HG03066 (cell line): ENCODE measurements around the gene HEXIM1.

Experiments
- ATAC-seq: cut with Tn5 transposase; IDR thresholded peaks from one replicate; pipeline ENCODE4 v1.9.1; 2021; ENCODE audit warnings: low read depth; ENCODE audit not compliant: unreplicated experiment

HEXIM1 gene

DNA sequence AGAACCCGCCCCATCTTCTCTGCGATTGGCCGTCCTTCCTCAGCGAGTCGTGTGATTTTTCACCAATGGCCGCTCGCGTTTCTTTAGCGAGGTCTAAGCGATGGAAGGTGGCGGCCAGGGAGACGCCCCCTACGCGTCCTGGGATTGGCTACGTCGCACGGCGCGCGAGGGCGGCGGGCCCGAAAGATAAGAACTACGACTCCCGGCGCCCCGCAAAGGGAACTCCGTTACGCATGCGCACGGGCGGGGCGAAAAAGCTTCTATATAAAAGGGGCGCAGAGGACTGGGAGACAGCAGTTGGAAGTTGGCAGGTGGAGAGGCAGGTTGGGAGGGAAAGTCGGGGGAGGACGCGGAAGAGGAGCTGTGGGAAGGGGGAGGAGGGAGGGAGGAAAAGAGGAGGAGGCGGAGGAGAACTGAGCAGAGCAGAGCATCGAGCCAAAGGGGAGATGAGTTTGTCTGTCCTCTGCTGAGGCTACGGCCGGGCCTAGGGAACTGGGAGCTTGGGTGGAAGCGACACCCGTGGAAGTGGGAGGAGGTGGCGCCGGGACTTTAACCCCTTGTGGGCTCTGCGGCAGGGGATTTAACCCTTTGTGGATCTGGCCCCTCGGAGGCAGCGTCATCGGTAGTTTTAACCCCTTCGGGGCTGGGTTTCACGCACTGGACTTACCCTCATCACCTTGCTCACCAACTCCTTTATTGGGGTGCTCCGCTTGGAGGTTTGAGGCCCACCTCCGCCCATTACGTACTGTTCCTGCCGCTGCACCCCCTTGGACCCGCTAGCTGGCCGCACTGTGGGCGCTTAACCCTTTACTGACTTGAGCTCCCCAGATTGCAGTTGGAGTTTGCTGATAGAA is at the start of gene HEXIM1:
HEXIM1 (plus strand) TSS at position 293 of the 854 bp plus-strand sequence. CDS start 716 bp downstream, outside the sequence.
- peak; percentile 55 for ATAC-seq

GRCh38 chr17:45098869-45099616 is 49.2 kb upstream of the HEXIM1 start:
- ATAC-seq: no peak

- no peak for ATAC-seq
These were observed 46.8 kb upstream of the HEXIM1 start for GRCh38 chr17:45101546-45101882.

DNA sequence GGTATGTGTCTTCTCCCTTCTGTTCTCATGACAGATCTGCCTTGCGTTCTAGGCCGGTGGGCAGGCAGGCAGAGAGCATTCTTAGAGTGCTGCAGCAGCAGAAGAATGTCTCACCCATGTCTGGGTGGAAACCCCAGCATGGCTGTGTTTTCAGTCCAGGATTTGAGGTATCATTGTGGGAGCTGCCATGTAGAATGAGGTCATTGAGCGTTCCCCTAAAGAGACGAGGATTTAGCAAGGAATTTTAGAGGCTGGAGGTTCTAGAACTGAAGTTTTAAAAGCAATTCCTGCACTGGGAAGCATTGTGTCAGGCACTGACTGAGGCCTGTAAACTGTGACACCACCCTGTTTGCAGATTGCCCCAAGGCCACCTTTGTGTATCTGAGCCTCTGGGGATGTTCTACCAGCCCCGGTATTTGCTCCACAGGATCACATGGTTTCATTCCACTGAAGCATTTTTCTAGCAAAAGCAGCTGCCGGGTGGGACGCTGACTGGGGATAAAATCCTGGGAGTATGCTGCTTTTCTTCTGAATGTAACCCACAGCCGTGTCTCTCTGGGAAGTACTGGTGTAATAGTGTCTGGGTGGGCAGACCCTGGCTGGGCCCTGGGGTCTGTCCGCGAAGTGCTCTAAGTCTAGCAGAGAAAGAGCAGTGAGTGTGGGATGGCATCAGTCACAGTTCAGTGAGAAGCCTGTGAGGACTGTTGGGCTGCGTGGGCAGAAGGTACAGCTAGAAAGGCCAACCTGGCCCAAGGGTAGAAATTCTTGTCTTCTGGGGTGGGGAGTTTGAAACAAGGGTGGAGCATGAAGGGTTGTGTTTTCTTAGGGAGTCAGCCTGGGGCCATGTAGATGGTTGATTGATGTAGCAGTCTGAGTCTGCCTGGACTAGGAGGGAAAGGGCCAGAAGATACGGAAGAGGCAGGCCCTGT is 46.1 kb upstream of the HEXIM1 start:
- ATAC-seq: no peak

- no peak for ATAC-seq
These were observed 45.4 kb upstream of the HEXIM1 start for GRCh38 chr17:45102856-45103255.

GRCh38 chr17:45103269-45103795 is 44.9 kb upstream of the HEXIM1 start:
- no peak for ATAC-seq

- ATAC-seq: no peak
These were observed 44.2 kb upstream of the HEXIM1 start for GRCh38 chr17:45104029-45104428.

DNA sequence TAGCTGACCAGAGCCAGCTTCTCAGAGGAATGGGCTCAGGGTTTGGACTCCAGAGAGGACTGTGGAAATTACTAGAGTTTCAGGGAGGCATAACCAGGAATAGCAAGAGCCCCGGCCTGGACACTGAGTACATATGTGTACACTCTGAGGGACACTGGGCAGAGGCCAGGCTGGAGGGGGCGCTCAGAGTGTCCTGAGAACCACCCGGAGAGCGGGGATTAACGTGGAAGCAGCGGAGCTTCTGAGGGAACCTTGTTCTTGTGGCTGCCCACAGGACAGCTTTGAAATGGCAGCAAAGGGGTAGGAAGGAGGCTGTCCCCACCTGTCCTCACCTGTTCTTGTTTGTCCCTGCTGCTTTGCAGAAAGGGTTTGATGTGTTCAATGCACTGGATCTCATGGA is 43.8 kb upstream of the HEXIM1 start:
- ATAC-seq: no peak

DNA sequence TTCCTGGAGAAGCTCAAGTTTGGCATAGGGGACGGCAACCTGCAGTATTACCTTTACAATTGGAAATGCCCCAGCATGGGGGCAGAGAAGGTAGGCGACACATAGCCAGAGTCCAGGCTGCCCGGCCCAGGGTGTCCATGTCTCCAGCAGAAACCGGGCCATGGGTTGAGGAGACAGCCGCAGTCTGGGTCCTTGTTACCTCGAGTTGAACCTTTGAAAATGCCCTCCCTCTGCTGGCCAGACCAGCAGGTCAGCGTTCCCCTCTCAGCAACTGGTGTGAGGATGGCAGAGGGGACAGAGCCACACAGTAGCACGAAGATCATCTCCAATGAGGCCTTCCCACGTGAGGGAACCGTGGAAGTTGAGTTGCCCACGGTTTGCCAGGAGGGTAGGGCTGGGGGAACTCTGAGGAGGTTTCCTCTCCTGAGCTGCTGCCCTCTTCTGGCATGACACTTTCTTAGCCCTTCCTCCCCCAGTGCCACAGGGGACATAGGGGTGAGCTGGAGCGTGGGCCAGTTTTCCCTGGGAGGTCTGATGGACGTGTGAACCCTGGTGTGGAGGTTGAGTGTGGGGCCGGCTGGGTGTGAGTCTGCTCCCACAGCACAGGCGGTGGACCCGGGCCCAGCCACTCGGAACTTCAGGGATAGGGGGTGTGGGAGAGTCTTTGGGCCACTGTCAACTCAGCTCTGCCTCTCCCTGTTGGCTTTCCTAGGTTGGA is 43.2 kb upstream of the HEXIM1 start:
- ATAC-seq: no peak

DNA sequence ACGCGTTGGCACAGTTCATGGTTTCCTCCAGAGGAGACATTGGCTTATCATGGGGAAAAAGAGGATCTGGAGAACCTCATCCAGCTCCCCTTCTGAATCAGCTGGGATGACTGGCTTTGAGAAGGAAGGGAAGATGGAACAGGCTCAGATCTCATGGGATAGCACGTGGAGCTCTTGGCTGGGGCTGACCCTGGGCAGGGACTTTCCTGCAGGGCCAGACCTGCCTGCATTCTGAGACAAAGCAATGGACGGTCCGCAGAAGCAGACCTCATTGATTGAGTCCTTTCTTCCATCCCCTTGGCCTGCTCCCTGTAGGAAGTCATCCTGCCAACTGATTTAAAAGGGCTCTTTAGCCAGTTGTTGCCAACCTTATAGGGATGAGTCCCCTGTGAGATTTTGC is 42.2 kb upstream of the HEXIM1 start:
- ATAC-seq: no peak

DNA sequence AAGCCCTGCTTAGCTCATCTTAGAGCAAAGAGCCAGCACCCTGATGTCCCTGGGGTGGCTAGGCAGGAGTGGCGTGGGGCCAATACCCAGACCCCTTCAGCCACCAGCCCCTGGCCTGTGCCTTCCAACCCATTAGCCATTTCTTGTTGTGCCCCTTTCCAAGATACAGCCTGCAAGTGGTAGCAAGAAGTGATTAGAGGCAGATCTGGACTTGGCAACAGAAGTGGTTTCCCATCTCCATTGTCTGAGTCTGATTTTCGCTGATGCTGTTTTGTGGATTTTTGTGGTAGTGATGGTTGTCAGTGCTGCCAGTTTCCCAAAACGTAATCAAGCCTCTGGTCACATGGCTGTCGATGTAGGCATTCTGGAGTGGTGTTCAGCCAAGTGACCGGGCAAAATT is 41.7 kb upstream of the HEXIM1 start:
- ATAC-seq: no peak

DNA sequence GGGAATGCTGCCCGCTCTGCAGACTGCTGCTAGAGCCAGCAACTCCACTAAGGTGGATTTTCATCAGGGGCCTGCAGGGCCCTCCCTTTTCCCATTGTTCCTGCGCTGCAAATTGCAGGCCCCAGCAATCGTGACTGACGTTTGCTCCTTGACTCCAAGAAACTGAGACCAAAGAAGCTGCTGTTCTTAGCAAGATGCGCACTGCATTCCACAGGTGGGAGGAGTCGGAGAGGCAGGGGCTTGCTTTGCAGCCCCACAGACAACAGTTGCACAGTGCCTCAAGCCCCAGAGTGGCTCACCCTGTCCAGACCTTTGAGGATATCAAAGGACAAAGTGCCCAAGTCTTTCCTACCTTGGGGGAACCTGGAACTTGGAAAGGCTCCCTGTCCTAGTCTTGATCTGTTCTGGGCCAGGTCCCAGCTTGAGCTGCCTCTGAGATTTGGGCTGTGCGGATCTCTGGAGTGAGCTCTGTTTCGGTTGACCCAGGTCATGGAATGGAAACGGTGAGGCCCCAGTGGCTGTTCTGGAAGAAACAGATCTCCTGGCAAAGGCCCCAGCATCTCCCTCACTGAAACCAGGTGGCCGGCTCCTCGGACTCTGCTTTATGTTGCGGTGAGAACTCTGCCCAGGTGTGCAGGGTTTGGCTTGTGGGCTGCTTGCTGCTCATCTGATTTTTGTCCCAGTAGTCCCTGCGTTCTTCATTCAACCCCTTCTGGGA is 40.8 kb upstream of the HEXIM1 start:
- no peak for ATAC-seq

DNA sequence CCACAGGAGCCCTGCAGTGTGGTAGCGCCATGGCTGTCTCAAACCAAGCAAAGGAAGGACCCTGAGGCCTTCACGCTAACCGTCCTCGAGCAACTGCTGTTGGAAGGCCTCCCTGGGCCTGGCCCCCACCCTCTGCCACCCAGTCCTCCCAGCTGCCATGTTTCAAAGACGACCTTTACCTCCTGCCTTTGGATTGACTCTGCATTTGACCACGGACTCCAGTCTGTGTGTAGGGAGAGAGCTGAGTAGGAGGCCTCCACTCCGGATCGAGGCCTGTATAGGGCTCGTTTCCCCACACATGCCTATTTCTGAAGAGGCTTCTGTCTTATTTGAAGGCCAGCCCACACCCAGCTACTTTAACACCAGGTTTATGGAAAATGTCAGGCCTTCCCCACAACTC is 40.2 kb upstream of the HEXIM1 start:
- ATAC-seq: no peak

GRCh38 chr17:45108595-45109521 is 39.4 kb upstream of the HEXIM1 start:
- no peak for ATAC-seq

GRCh38 chr17:45110676-45111611 is 37.3 kb upstream of the HEXIM1 start:
- no peak for ATAC-seq

- no peak for ATAC-seq
These were observed 36.4 kb upstream of the HEXIM1 start for GRCh38 chr17:45111850-45112249.
